Measurements from ENCODE around the gene SBK3.
"Not testable (repeated sequence)": the region's sequence is repeated elsewhere in the genome, so short reads cannot be mapped to it uniquely, and the experiment has no call there.

Gene SBK3

DNA sequence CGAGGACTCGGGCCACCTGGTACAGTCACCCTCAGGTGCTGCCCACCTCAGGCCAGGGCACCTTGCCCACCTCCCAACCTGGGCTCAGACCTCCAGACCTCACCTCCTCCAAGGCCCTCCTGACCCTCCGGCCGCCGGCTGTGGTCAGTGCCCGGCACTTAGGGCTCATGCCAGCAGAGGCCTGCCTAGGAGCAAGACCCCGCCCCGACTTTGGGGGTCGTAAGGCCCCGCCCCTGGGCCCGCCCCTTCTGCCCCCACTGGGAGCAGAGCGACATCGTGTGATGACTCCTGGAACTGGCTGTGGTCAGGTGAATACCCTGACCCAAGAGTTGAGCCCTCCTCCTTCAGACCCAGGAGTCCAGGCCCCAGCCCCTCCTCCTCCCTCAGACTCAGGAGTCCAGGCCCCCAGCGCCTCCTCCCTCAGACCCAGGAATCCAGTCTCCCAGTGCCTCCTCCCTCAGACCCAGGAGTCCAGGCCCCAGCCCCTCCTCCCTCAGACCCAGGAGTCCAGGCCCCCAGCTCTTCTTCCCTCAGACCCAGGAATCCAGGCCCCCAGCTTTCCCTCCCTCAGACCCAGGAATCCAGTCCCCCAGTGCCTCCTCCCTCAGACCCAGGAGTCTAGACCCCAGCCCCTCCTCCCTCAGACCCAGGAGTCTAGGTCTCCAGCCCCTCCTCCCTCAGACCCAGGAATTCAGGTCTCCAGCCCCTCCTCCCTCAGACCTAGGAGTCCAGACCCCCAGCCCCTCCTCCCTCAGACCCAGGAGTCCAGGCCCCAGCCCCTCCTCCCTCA is 8.2 kb downstream of the SBK3 start, which contains the start of gene SBK2:
Gene SBK2 (minus strand): TSS at position 183 of the 790 bp plus-strand sequence. CDS start 839 bp downstream, outside the sequence.
- H3K4me3 Mint-ChIP-seq = no peak within 1 kb of the TSS
- H3K9me3 Mint-ChIP-seq = no peaks in the 10 kb centered on the region
- no peaks in the 10 kb centered on the region for H3K27me3 Mint-ChIP-seq
- no peaks in the 10 kb centered on the region for H3K4me1 Mint-ChIP-seq
- no peaks in the 10 kb centered on the region for H3K36me3 Mint-ChIP-seq
- H3K27ac Mint-ChIP-seq = no peak within 1 kb of the TSS

GRCh38 chr19:55536366-55536765 is 9.0 kb downstream of the SBK3 start:
- Mint-ChIP-seq H3K4me3 (no peak overlapping the region), H3K9me3 (no peaks in the 10 kb centered on the region), H3K27ac (no peak overlapping the region), H3K27me3 (no peaks in the 10 kb centered on the region), H3K4me1 (no peaks in the 10 kb centered on the region), H3K36me3 (no peaks in the 10 kb centered on the region)

- Mint-ChIP-seq H3K27me3 (no peaks in the 10 kb centered on the region), H3K4me3 (no peak overlapping the region), H3K4me1 (no peaks in the 10 kb centered on the region), H3K27ac (no peak overlapping the region), H3K36me3 (no peaks in the 10 kb centered on the region), H3K9me3 (no peaks in the 10 kb centered on the region)
Measured at GRCh38 chr19:55535965-55536350, 9.4 kb downstream of the SBK3 start.

GRCh38 chr19:55535173-55535964 is 10.0 kb downstream of the SBK3 start:
- no peak overlapping the region for H3K27ac Mint-ChIP-seq
- H3K4me3 Mint-ChIP-seq = no peak overlapping the region
- no peaks in the 10 kb centered on the region for H3K4me1 Mint-ChIP-seq
- no peaks in the 10 kb centered on the region for H3K27me3 Mint-ChIP-seq
- no peaks in the 10 kb centered on the region for H3K9me3 Mint-ChIP-seq
- no peaks in the 10 kb centered on the region for H3K36me3 Mint-ChIP-seq

GRCh38 chr19:55534280-55534679 is 11.1 kb downstream of the SBK3 start:
- H3K27me3 Mint-ChIP-seq, H3K9me3 Mint-ChIP-seq, H3K27ac Mint-ChIP-seq, H3K4me1 Mint-ChIP-seq, H3K4me3 Mint-ChIP-seq, H3K36me3 Mint-ChIP-seq: not testable (repeated sequence)

DNA sequence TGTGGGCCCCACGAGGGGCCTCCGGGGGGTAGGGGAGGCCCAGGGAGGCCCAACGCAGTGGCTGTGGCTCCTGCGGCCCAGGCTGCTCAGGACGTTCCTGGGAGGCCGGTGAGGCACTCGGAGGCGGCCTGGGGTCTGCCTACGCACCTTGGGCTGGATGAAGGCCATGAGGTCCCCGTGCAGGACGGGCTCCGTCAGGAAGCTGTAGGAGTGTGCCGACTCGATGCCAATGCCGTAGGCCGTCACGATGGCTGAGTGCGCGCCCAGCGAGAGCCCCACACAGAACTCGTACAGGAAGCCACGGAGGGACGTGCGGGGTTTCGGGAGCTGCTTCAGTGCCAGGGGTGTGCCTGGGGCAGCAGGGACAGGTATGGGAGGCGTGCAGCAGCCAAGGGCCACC is 14.3 kb downstream of the SBK3 start:
- H3K4me1 Mint-ChIP-seq = no peaks in the 10 kb centered on the region
- H3K4me3 Mint-ChIP-seq = no peak overlapping the region
- no peaks in the 10 kb centered on the region for H3K36me3 Mint-ChIP-seq
- no peaks in the 10 kb centered on the region for H3K9me3 Mint-ChIP-seq
- H3K27me3 Mint-ChIP-seq = no peaks in the 10 kb centered on the region
- H3K27ac Mint-ChIP-seq = no peak overlapping the region

- H3K4me1 Mint-ChIP-seq = no peaks in the 10 kb centered on the region
- no peak overlapping the region for H3K27ac Mint-ChIP-seq
- no peaks in the 10 kb centered on the region for H3K9me3 Mint-ChIP-seq
- H3K36me3 Mint-ChIP-seq = no peaks in the 10 kb centered on the region
- no peaks in the 10 kb centered on the region for H3K27me3 Mint-ChIP-seq
- H3K4me3 Mint-ChIP-seq = no peak overlapping the region
Measured at GRCh38 chr19:55529636-55530234, 15.6 kb downstream of the SBK3 start.

GRCh38 chr19:55528030-55528803 is 17.1 kb downstream of the SBK3 start:
- no peaks in the 10 kb centered on the region for H3K4me1 Mint-ChIP-seq
- no peaks in the 10 kb centered on the region for H3K36me3 Mint-ChIP-seq
- no peaks in the 10 kb centered on the region for H3K27me3 Mint-ChIP-seq
- H3K27ac Mint-ChIP-seq = no peak overlapping the region
- H3K9me3 Mint-ChIP-seq = no peaks in the 10 kb centered on the region
- no peak overlapping the region for H3K4me3 Mint-ChIP-seq

DNA sequence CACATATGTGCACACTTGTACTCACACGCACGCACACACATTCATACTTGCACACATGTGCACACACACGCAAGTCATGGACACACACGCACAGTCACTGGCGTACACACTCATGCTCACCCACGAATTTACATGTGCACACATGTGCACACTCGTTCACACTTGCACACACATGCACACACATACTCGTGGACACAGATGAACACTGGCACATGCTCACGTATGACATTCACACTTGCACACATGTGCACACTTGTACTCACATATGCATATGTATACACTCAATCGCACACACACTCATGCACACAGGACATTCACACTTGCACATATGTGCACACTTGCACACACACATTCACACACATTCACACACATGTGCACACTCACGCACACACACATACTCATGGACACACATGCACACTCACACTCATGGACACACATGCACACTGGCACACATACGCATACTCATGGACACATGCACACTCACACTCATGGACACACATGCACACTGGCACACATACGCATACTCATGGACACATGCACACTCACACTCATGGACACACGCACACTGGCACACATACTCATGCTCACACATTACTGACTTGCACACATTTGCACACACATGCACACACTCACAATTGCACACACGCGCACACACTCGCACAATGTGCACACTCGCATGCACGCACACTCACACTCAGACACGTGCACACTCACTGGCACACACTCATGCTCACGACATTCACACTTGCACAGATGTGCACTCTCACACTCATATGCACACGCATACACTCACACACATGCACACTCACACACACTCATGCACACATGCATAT is 17.9 kb downstream of the SBK3 start:
- Mint-ChIP-seq H3K27me3 (no peaks in the 10 kb centered on the region), H3K9me3 (no peaks in the 10 kb centered on the region), H3K4me3 (no peak overlapping the region), H3K36me3 (no peaks in the 10 kb centered on the region), H3K4me1 (no peaks in the 10 kb centered on the region), H3K27ac (no peak overlapping the region)

- H3K4me3 Mint-ChIP-seq = no peak overlapping the region
- no peaks in the 10 kb centered on the region for H3K4me1 Mint-ChIP-seq
- no peaks in the 10 kb centered on the region for H3K9me3 Mint-ChIP-seq
- no peaks in the 10 kb centered on the region for H3K36me3 Mint-ChIP-seq
- no peaks in the 10 kb centered on the region for H3K27me3 Mint-ChIP-seq
- no peak overlapping the region for H3K27ac Mint-ChIP-seq
Measured at GRCh38 chr19:55526216-55527196, 18.8 kb downstream of the SBK3 start.

DNA sequence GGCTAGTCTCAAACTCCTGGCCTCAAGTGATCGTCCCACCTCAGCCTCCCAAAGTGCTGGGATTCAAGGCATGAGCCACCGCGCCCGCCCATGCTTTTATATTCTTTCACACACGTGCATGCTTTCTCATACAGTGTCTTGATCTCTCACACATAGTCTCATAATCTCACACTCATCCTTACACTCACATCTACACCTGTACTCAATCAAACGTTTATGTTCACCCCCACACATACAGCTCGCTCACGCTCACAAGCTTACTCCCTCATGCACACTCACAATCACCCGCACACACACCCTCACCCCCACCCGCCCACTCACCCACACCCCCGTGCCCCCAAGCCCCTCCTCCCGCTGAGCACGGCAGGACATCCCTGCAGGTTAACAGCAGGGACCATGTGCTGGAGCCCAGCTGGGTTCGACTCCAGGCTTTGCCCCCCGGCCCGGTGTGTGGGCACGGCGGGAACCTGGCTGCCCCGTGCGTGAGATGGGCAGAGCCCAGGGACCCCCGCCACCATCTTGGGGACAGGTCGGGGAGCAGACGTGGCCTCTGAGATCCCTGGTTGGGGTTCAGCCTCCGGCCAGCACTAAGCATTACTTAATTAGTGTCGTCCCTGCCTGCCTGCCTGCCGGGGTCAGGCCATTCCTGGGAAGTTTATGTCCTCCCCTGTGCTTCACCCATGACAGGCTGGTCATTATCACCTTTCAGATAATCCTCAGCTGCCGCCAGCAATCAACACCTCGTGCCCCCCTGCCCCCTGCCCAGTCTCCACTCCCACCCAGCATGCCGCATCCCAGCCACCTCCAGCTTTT is 19.8 kb downstream of the SBK3 start:
- Mint-ChIP-seq H3K36me3 (no peaks in the 10 kb centered on the region), H3K4me1 (no peaks in the 10 kb centered on the region), H3K27me3 (no peaks in the 10 kb centered on the region), H3K27ac (no peak overlapping the region), H3K9me3 (no peaks in the 10 kb centered on the region), H3K4me3 (no peak overlapping the region)

GRCh38 chr19:55520691-55521292 is 24.6 kb downstream of the SBK3 start:
- H3K27ac Mint-ChIP-seq = no peak overlapping the region
- H3K4me3 Mint-ChIP-seq = no peak overlapping the region
- no peaks in the 10 kb centered on the region for H3K9me3 Mint-ChIP-seq
- H3K27me3 Mint-ChIP-seq = no peaks in the 10 kb centered on the region
- H3K4me1 Mint-ChIP-seq = no peaks in the 10 kb centered on the region
- H3K36me3 Mint-ChIP-seq = no peaks in the 10 kb centered on the region

Data from activated naive CD4-positive, alpha-beta T cell treated with anti-CD3 and anti-CD28 coated beads, Interleukin-2, amount 50 U/mL, for 24 hours (primary cell).